ENCODE data around the gene C10orf53. TPM values are rescaled to one million over a fixed set of nuclear protein-coding genes. Genes with fewer than 3 reads are reported as not detected.
A peak's percentile ranks its signal among the peaks of the same experiment; 100 is the strongest.

The C10orf53 gene
- total RNA-seq, 2 donors from 2014 or later, result not detected

DNA sequence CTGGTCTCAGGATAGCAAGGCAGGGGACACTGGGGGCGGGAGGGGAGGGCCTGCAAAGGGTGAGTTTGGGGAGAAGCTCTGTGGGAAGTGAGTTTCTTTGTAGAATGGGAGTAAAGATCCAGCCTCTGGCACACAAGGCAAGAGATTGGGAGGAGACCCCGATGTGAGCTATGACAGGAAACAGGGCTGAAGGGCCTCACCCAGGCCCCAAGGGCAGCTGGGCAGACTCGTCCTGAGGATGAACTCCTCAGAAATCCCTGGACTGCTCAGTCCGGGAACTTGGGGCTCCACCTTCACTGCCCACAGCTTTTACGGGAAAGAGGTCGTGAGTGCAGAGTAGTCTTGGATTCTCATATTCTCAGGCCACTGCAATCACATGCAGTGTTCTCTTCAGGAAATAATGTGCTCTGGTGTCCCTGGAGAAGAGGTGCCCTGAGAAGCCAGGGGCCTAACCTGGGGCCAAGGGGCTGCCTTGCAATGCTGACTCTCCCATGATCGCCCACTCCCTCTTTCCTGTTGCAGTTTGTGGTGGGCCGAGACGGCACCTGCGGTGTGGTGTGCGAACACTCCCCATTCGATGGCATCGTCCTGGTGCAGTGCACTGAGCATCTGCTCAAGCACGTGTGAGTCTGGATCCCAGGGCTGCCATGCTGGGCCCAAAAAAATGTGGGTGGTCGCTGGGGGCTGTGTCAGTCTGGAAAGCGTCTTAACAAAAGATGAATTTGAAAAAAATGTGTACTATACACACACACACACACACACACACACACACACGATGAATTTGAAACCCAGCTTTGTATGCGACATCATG lies 31.3 kb upstream of the C10orf53 start:
- H3K27me3 Mint-ChIP-seq, result peaks cover 60% of the 10 kb centered on the region
- H3K36me3 Mint-ChIP-seq (ENCODE audit: low read depth), result peaks cover 2% of the 10 kb centered on the region
- H3K4me3 Mint-ChIP-seq, result no peak overlapping the region
- no peak overlapping the region for H3K27ac Mint-ChIP-seq
- no peaks in the 10 kb centered on the region for H3K9me3 ChIP-seq (ENCODE audit: control insufficient read depth, low read length, poor library complexity, severe bottlenecking)
- peaks cover 11% of the 10 kb centered on the region for H3K4me1 Mint-ChIP-seq
- ATAC-seq (no peak), DNase-seq (no peak)

DNA sequence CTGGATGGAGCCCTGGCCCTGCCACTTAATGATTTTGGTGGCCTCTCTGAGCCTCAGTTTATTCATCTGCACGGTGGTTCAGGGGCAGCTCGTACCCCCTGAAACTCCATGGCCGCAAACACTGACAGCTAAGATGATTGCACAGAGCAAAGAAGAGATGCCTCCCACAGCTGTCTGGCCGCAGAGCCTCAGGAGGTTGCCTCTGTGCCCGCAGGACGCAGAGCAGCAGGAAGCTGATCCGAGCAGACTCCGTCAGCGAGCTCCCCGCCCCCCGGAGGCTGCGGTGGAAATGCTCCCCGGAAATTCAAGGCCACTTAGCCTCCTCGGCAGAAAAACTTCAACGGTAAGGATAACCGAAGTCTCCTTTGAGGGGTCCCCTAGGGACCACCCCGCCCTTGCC lies 30.2 kb upstream of the C10orf53 start:
- Mint-ChIP-seq H3K4me1 (peaks cover 11% of the 10 kb centered on the region), H3K36me3 (ENCODE audit: low read depth) (no peaks in the 10 kb centered on the region), H3K4me3 (no peak overlapping the region), H3K27ac (no peak overlapping the region), H3K27me3 (peaks cover 52% of the 10 kb centered on the region)
- DNase-seq, result no peak
- ATAC-seq, result peak; percentile 30
- no peaks in the 10 kb centered on the region for H3K9me3 ChIP-seq (ENCODE audit: control insufficient read depth, low read length, poor library complexity, severe bottlenecking)

DNA sequence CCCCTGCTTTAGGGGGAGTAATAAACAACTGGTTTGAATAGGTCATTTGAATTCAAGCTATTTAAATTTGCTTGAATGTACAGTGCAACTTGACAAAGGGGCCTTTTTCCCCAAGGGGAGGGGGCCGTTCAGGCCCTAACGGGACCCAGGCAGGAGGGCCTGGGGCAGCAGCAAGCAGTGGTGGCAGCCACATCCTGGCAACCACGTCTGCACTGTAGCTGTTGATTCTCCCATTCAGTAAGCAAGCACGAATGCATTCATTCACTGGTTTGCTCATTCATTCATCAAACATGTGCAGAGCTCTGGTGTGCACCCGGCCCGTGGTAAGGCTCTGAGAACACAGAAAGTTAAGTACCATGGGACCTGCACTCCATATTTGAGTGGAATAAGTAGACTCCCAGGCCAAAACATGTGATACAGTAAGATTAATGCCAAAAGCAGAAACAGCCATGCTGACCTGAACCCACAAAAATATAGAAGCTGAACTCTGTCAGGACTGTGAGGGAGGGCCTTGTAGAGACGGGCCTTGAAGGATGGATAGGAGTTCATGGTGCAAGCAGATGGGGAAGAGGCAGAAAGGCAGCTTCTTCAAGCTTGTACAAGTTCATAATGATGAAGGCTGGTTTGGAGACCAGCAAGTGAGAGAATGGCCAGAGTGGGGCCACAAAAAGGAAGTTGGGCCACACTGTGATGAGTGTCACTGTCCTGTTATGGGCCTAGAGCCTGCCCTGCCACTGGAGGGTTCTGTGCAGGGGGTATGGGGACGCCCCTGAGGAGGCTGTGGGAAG lies 29.3 kb upstream of the C10orf53 start:
- no peaks in the 10 kb centered on the region for H3K36me3 Mint-ChIP-seq (ENCODE audit: low read depth)
- ATAC-seq (no peak), DNase-seq (no peak)
- H3K9me3 ChIP-seq (ENCODE audit: control insufficient read depth, low read length, poor library complexity, severe bottlenecking), result no peaks in the 10 kb centered on the region
- no peak overlapping the region for H3K27ac Mint-ChIP-seq
- peaks cover 48% of the 10 kb centered on the region for H3K27me3 Mint-ChIP-seq
- peaks cover 11% of the 10 kb centered on the region for H3K4me1 Mint-ChIP-seq
- no peak overlapping the region for H3K4me3 Mint-ChIP-seq

DNA sequence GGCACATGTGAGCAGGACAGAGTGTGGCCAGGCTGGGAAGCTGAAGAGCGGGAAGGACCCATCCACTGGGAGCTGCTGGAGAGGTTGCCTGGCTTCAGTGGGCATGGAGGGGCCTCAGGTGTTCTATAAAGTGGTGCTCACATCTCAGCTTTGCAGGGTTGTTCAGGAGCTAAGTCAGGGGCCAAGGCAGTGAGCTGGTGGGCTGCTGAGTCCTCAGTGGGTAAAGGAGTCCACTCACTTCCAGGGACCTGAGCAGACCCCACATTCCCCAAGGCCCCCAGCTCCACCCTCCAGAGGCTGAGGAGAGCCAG lies 28.8 kb upstream of the C10orf53 start:
- no peaks in the 10 kb centered on the region for H3K9me3 ChIP-seq (ENCODE audit: control insufficient read depth, low read length, poor library complexity, severe bottlenecking)
- peaks cover 11% of the 10 kb centered on the region for H3K4me1 Mint-ChIP-seq
- H3K27me3 Mint-ChIP-seq, result peaks cover 42% of the 10 kb centered on the region
- no peak overlapping the region for H3K4me3 Mint-ChIP-seq
- H3K36me3 Mint-ChIP-seq (ENCODE audit: low read depth), result no peaks in the 10 kb centered on the region
- ATAC-seq, result no peak
- H3K27ac Mint-ChIP-seq, result no peak overlapping the region
- DNase-seq, result no peak

DNA sequence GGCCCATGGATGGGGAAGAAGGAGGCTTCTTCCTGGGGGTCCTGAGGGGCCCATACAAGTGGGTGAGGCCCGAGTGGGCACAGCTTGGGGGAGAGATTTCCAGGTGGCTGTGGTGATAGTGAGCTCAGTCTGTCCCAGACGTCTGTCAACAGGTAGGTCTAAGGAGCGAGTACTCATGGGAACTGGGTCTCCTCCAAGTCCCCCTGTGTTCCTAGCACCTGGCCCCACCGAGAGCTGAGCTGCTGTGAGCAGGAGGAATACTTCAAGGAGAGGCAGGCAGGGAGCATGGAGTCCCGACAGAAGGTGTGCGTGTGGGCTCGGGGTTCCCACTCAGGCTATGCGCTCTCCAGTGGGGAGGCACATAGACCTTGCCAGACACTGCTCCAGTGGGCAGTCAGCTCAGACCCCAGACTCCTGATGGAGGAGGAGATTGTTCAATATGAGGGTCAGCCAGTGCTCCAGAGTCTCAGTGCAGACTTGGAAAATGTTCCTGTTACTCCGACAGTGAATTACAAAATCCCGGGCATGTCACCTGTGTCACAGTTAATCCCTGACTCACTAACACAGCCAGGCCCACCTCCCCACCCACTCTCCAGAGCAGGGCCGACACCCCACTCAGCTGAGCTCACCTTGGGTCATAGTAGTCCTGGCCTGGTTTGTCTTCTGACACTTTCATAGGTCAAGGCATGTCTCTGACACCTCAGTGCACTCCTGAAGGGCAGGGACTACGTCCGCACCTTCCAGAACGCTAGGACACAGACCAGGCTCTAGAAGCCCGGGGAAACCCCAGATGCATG lies 28.2 kb upstream of the C10orf53 start:
- Mint-ChIP-seq H3K4me3 (no peak overlapping the region), H3K4me1 (peaks cover 11% of the 10 kb centered on the region), H3K36me3 (ENCODE audit: low read depth) (no peaks in the 10 kb centered on the region), H3K27me3 (peaks cover 37% of the 10 kb centered on the region), H3K27ac (no peak overlapping the region)
- DNase-seq (no peak), ATAC-seq (no peak)
- H3K9me3 ChIP-seq (ENCODE audit: control insufficient read depth, low read length, poor library complexity, severe bottlenecking), result no peaks in the 10 kb centered on the region

DNA sequence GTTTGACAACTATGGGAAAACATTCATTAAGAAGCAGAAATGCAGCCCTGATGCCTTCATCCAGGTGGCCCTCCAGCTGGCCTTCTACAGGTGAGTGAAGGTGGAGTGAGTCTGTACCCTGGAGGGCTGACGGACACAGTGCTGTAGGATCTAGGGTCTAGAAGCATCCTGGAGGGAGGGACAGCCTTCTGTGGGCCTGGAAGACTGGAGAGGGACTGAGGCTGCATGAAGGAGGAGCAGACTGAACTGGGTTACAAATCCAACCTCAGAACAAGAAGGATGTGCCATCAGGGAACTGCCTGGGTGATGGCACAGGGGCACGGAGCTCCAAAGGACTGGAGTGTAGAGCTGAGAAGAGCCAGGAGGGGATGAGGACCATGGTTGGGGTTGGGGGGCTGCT lies 27.5 kb upstream of the C10orf53 start:
- Mint-ChIP-seq H3K4me1 (peaks cover 11% of the 10 kb centered on the region), H3K4me3 (no peak overlapping the region), H3K27ac (no peak overlapping the region), H3K27me3 (peaks cover 37% of the 10 kb centered on the region), H3K36me3 (ENCODE audit: low read depth) (peaks cover 3% of the 10 kb centered on the region)
- no peak for ATAC-seq
- DNase-seq, result no peak
- H3K9me3 ChIP-seq (ENCODE audit: control insufficient read depth, low read length, poor library complexity, severe bottlenecking), result no peaks in the 10 kb centered on the region

DNA sequence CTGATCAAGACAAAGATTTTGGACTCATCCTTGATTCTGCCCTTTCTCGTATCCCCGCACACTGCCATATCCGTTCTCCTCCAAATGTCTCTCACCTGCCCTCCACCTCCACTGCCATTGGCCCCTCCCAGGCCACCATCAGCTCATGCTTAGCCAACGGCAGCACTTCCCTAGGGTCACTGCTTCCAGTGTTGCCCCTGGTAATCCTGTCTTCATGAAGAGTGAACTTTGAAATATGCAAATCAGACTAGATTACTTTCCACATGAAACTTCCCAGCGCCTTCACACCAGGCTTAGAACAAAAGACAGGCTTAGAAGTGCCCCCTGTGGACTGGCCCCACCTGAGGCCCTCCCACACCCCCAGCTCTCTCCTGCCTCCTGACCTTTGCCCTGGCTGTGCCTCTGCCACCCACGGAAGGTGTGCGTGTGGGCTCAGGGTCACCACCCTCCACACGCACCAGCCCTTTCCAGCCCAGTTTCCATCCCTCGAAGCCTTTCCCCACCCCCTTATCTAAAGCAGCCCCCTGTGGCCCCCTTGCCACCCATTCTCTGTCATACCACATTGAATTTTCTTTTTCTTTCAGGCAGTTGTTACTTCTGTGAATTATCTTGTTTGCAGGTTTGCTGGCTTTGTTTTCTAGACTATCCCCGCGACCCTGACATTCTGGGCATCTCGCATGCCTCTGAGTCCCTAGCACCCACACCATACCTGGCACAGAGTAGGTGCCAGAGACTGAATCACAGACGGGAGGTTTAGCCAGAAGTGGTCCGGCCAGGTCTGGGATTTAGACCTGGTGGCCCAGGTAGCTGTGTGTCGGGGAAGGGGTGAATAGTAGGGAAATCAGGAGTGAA lies 26.8 kb upstream of the C10orf53 start:
- Mint-ChIP-seq H3K36me3 (ENCODE audit: low read depth) (peaks cover 3% of the 10 kb centered on the region), H3K4me3 (no peak overlapping the region), H3K27me3 (peaks cover 37% of the 10 kb centered on the region), H3K27ac (no peak overlapping the region), H3K4me1 (peaks cover 7% of the 10 kb centered on the region)
- DNase-seq (no peak), ATAC-seq (no peak)
- H3K9me3 ChIP-seq (ENCODE audit: control insufficient read depth, low read length, poor library complexity, severe bottlenecking), result no peaks in the 10 kb centered on the region

DNA sequence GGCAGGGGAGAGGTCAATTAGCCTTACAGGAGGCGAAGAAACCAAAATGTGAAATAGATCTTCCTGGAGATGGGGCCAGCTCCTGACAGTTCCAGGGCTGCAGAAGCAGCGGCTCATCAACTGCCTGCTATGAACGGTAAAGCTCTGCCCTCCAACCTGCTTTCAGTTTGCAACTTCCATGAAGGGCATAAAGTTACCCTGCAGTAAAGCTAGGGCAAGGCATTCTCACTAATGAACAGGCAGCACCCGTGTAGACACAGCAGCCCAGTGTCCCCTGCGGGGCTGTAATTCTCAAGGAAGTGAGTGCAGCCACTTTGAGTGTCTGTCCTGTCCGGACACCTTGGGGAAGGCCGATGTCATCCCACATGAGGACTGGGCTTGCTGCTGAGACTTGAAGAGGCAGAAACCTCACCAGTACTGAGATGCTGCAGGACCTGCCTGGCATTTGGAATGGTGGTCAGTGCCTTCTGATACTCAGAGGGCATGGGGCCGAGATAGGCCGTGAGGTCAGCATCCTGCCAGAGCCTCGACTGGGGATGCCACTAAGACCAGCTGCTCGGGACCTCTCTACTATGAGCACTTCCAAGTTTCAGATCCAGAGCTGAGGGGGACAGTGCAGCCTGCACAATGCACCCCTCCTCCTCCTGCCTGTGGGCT lies 26.1 kb upstream of the C10orf53 start:
- H3K4me1 Mint-ChIP-seq, result peaks cover 6% of the 10 kb centered on the region
- ATAC-seq (no peak), DNase-seq (no peak)
- no peaks in the 10 kb centered on the region for H3K9me3 ChIP-seq (ENCODE audit: control insufficient read depth, low read length, poor library complexity, severe bottlenecking)
- H3K4me3 Mint-ChIP-seq, result no peak overlapping the region
- peaks cover 3% of the 10 kb centered on the region for H3K36me3 Mint-ChIP-seq (ENCODE audit: low read depth)
- H3K27ac Mint-ChIP-seq, result no peak overlapping the region
- H3K27me3 Mint-ChIP-seq, result peaks cover 32% of the 10 kb centered on the region

DNA sequence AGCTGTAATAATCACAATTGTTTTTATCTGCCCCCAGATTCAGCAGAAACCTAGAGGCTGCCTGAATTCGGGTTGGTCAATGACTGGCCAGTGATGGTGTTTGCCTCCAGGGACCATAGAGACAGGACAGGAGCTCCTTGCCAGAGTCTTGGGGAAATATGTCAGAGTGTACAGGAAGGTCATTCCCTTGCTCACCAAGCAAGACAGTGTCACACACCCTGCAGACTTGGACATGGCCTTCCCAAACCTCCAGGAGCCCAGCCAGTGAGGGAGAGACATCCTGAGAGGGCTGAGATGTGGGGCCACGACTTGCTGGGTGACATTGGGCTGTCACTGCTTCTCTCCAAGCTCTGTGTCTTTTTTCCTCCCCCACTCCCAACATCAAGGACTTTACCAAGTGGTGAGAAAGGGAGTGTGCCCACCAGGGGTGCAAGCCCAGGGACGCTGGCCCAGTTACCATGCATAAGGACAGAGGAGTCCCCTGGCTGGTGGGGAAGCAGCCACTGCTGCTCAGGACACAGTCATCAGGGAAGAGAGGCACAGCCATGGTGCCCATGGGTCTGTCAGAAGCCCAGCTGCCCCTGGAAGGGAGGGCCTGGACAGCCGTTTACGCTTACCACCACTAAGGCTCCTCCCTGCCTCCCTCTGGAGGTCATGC lies 25.3 kb upstream of the C10orf53 start:
- H3K9me3 ChIP-seq (ENCODE audit: control insufficient read depth, low read length, poor library complexity, severe bottlenecking), result no peaks in the 10 kb centered on the region
- H3K4me1 Mint-ChIP-seq, result peaks cover 6% of the 10 kb centered on the region
- H3K36me3 Mint-ChIP-seq (ENCODE audit: low read depth), result peaks cover 3% of the 10 kb centered on the region
- DNase-seq (no peak), ATAC-seq (no peak)
- H3K4me3 Mint-ChIP-seq, result no peak overlapping the region
- no peak overlapping the region for H3K27ac Mint-ChIP-seq
- H3K27me3 Mint-ChIP-seq, result peaks cover 28% of the 10 kb centered on the region

DNA sequence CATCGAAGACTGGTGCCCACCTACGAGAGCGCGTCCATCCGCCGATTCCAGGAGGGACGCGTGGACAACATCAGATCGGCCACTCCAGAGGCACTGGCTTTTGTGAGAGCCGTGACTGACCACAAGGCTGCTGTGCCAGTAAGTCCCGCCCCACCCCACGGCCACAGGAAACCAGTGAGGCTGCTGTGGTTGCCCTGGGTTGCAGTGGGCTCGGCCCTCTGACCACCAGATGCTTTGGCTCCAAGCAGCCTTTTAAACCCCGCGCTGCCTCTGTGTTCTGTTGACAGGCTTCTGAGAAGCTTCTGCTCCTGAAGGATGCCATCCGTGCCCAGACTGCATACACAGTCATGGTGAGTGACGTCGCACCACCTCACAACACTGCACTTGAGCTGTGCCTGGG lies 24.4 kb upstream of the C10orf53 start:
- Mint-ChIP-seq H3K4me3 (no peak overlapping the region), H3K27ac (no peak overlapping the region), H3K4me1 (peaks cover 4% of the 10 kb centered on the region), H3K36me3 (ENCODE audit: low read depth) (peaks cover 3% of the 10 kb centered on the region), H3K27me3 (peaks cover 25% of the 10 kb centered on the region)
- DNase-seq, result no peak
- ATAC-seq, result no peak
- H3K9me3 ChIP-seq (ENCODE audit: control insufficient read depth, low read length, poor library complexity, severe bottlenecking), result no peaks in the 10 kb centered on the region

DNA sequence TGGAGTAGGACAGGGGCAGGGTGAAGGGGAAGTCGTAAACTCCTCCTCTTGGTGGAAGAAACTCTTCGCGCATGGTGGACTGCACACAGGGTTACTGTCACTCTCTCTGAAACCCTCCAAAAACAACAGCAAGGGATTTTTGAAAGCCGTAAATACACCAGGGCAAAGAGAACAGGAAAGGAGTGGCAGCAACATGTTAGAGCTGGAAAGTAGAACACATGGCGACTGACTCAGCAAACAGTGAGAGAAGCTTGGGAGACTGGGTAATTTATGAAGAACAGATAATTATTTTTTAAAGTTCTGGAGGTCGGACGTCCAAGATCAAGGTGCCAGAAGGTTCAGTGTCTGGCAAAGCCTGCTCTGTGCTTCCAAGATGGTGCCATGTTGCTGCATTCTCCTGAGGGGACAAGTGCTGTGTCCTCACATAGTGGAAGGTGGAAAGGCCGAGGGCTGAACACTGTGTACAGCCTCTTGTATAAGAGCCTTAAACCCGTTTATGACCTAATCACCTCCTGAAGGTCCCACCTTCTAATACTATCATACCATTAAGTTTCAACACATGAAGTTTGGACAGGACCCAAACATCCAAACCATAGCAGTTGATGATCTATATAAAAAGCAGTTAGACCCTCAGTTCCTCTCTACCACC lies 22.5 kb upstream of the C10orf53 start:
- H3K27me3 Mint-ChIP-seq, result peaks cover 15% of the 10 kb centered on the region
- no peak for DNase-seq
- no peak for ATAC-seq
- peaks cover under 1% of the 10 kb centered on the region for H3K4me1 Mint-ChIP-seq
- no peak overlapping the region for H3K27ac Mint-ChIP-seq
- no peak overlapping the region for H3K4me3 Mint-ChIP-seq
- peaks cover 3% of the 10 kb centered on the region for H3K36me3 Mint-ChIP-seq (ENCODE audit: low read depth)
- H3K9me3 ChIP-seq (ENCODE audit: control insufficient read depth, low read length, poor library complexity, severe bottlenecking), result no peaks in the 10 kb centered on the region

Data from T-helper 17 cell (primary cell).